ENCODE results near the gene LTBP1. TPM values are rescaled to one million over a fixed set of nuclear protein-coding genes. Genes with fewer than 3 reads are reported as not detected.

LTBP1 gene
- total RNA-seq, 4 donors from 2014 or later, result 12.6 to 81.0 (median 16.0) TPM

DNA sequence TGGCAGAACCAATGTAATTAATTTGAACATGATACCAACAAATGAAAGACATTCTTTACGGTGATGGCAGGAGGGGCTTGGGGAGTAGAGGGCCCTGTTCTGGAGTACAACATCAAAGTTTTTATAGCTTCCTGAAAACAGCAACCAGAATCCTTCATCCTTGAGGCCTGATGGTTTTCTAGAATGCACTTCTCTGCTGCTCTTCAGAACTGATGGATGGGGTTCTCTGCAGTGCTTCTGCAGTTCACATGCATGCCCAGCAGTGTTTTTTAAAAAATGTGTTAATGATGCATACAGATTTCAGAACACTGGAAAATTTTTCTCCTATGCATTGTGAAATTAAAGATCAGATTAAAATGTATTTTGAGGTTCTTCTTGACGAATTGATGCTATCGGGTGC lies 2.5 kb downstream of the LTBP1 start:
- DNase-seq (ENCODE audit: low spot score), result no peak
- TF ChIP-seq, protein P1, sequence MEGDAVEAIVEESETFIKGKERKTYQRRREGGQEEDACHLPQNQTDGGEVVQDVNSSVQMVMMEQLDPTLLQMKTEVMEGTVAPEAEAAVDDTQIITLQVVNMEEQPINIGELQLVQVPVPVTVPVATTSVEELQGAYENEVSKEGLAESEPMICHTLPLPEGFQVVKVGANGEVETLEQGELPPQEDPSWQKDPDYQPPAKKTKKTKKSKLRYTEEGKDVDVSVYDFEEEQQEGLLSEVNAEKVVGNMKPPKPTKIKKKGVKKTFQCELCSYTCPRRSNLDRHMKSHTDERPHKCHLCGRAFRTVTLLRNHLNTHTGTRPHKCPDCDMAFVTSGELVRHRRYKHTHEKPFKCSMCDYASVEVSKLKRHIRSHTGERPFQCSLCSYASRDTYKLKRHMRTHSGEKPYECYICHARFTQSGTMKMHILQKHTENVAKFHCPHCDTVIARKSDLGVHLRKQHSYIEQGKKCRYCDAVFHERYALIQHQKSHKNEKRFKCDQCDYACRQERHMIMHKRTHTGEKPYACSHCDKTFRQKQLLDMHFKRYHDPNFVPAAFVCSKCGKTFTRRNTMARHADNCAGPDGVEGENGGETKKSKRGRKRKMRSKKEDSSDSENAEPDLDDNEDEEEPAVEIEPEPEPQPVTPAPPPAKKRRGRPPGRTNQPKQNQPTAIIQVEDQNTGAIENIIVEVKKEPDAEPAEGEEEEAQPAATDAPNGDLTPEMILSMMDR (IDR thresholded peaks at IDR 0.05), result no peak
- no peak for ATAC-seq (ENCODE audit: low FRiP score)

DNA sequence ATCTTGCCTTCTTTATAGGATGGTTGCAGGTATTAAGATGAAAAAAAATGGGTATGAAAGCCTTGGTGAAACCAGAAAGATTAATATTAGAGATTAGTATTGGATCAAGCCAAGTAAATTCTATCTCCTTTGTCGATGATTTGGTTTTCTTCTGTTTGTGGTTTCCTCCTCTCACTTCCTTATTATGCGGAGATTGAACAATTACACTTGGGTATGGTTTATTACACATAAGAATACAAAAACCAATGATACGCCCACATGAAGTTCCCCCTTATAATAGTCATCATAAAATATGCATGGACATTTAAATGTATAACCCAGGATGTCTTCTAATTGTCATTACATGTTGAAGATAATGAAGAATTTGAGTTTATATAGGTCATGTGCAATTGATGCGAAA lies 4.9 kb downstream of the LTBP1 start:
- no peak for DNase-seq (ENCODE audit: low spot score)

DNA sequence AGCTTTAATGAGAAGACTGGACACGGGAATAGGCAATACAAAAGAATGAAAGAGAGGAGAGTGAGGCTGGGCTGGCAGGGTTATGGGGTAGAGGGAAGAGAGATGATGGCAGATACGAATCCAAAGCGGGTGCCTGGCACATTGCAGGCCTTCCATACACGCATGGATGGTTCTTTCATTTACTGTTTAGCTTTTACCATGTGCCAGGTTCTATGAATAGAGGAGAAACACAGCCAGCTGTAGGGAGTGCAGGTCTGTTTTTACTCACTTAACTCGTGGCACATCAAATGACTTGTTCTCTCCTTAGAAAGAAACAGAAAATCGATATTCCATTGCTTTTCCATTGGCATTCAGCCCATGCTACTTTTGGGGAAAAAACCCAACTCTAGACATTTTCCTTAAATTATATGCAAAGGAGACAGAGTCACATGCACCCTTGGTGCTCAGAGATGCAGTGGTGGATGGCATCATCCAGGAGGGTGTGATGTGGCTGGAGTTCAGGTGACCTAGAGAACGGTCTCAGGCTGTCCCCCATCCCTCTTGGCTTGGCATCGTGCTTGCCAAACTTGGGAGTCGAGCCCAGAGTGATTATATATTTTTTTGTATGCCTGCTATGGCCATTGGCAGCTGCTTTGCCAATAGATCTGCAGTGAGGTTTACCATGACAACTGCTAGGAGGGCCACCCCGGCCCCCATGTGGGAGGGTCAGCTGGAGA lies 6.2 kb downstream of the LTBP1 start:
- TF ChIP-seq, protein P1 (IDR thresholded peaks at IDR 0.05), result no peak
- DNase-seq (ENCODE audit: low spot score) (no peak), ATAC-seq (ENCODE audit: low FRiP score) (no peak)

More for the DNA sequence above, 4.9 kb downstream of the LTBP1 start:
- TF ChIP-seq, protein P1 (IDR thresholded peaks at IDR 0.05), result no peak
- ATAC-seq (ENCODE audit: low FRiP score), result no peak

DNA sequence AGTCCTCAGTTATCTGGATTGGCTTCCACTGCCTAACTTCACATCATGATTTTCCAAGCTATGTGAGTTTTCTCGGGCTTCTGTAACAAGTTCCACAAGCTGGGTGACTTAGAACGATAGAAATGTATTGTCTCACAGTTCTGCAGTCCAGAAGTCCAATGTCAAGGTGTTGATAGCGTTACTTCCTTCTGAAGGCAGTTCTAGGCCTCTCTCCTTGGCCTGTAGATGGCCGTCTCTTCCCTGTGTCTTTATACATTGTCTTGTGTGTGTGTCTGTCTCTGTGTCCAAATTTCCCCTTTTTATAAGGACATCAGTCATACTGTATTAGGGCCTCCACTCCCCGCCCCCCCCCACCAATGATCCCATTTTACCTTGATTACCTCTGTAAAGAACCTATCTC lies 7.5 kb downstream of the LTBP1 start:
- no peak for DNase-seq (ENCODE audit: low spot score)
- ATAC-seq (ENCODE audit: low FRiP score), result no peak
- TF ChIP-seq, protein P1 (IDR thresholded peaks at IDR 0.05), result no peak

DNA sequence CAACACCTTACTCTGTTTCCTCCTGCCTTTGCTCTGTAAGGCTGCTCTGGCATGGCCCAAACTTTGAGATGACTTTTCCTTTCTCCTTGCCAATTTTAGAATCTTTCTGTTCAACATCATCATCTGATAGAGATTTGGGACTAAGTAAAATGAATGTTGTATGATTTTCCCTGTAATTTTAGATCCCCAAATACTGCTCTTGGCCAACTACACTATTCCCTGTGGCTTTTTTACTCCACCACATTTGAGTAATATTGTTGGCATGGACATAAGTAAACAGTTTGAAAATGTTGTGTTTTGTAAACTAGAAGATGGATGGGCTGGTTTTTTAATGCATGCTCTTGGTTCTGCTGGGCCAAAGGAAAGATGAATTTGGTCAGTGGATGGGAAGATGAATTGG lies 12.1 kb downstream of the LTBP1 start:
- no peak for ATAC-seq (ENCODE audit: low FRiP score)

DNA sequence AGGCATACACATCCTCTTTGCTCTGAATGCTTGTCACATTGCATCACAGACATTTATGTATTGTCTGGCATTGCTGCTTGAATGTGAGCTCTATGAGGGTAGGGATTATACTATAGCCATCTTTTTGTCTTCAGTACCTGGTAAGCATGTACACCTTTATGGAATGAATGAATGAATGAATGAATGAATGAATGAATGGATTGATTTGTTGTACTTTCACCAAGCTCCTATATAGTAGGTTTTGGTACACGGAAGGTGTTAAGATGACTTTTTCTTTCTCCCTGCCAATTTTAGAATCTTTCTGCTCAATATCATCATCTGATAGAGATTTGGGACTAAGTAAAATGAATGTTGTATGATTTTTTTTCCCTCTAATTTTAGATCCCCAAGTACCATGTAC lies 13.5 kb downstream of the LTBP1 start:
- DNase-seq (ENCODE audit: low spot score), result no peak
- ATAC-seq (ENCODE audit: low FRiP score), result no peak
- TF ChIP-seq, protein P1 (IDR thresholded peaks at IDR 0.05), result no peak

More for the DNA sequence above, 12.1 kb downstream of the LTBP1 start:
- DNase-seq (ENCODE audit: low spot score), result no peak
- TF ChIP-seq, protein P1 (IDR thresholded peaks at IDR 0.05), result no peak

All from omental fat pad (tissue), 4 donors.